ENCODE measurements around the gene BAHCC1. TPM values are rescaled to one million over a fixed set of nuclear protein-coding genes. Genes with fewer than 3 reads are reported as not detected.

The BAHCC1 gene
- total and polyA plus RNA-seq, 2 of the 8 experiments (the other 6 are each of a cell fraction or from before 2014, with no cell fraction given): 0.26 to 0.58 TPM

GRCh38 chr17:81449351-81449750 lies 54.1 kb downstream of the BAHCC1 start:
- H3K9me3 ChIP-seq (ENCODE audit: insufficient read depth in 2 of 2, low read depth in 1 of 2, low read length in 1 of 2): no peaks in the 10 kb centered on the region
- H3K79me1 ChIP-seq (ENCODE audit: low read depth, low read length): no peaks in the 10 kb centered on the region
- H3K4ac ChIP-seq (replicated peaks; ENCODE audit: insufficient read length, low read depth, low read length): no peak overlapping the region
- H3K14ac ChIP-seq (ENCODE audit: insufficient read length): no peak overlapping the region
- H2BK12ac ChIP-seq (ENCODE audit: low read depth, low read length): no peak overlapping the region
- H3K23ac ChIP-seq (ENCODE audit: insufficient read length): no peak overlapping the region
- no peak overlapping the region for H3K4me3 ChIP-seq (ENCODE audit: extremely low read depth in 1 of 4, insufficient read depth in 2 of 4, low read depth in 3 of 4, low read length in 4 of 4)
- H3K4me1 ChIP-seq (replicated peaks in 1 of 4; ENCODE audit: control insufficient read depth in 3 of 4, insufficient read depth in 4 of 4, low read length in 3 of 4): no peaks in the 10 kb centered on the region; a peak in 2 of 7 replicates
- no peak overlapping the region for H3K18ac ChIP-seq (ENCODE audit: extremely low read depth, low read length)
- H4K91ac ChIP-seq (replicated peaks; ENCODE audit: insufficient read length, low read length): no peak overlapping the region
- H2BK5ac ChIP-seq (ENCODE audit: low read depth, low read length): no peak overlapping the region
- no peak overlapping the region for H2BK15ac ChIP-seq (ENCODE audit: low read length)
- ChIA-PET CTCF (ENCODE audit: partially characterized antibody) (interaction anchor here (0.6 to 3.6 kb wide), 6 partner anchors 8 to 351 kb away, joined by 3 to 20 read pairs (median 5); no protein-coding TSS in a partner anchor), POLR2A (ENCODE audit: partially characterized antibody) (interaction anchor here (1.0 to 1.1 kb wide), 2 partner anchors 19 to 51 kb away, joined by 3 read pairs; no protein-coding TSS in a partner anchor)
- no peak overlapping the region for H2AK5ac ChIP-seq (ENCODE audit: low read depth, low read length)
- no peaks in the 10 kb centered on the region for H3K79me2 ChIP-seq (ENCODE audit: control insufficient read depth in 1 of 2, insufficient read depth in 2 of 2, low read length in 2 of 2)
- H2BK20ac ChIP-seq (ENCODE audit: low read length): no peak overlapping the region
- FAIRE-seq (no peak), DNase-seq (ENCODE audit: low read depth in 1 of 2, low spot score in 2 of 2) (no peak)
- no peak overlapping the region; the same call in 1 of the 2 replicates for H4K8ac ChIP-seq (ENCODE audit: extremely low read depth, insufficient read depth, low read length)
- no peak overlapping the region for H3K27ac ChIP-seq (ENCODE audit: low read depth, low read length)
- no peak overlapping the region for H2AFZ ChIP-seq (ENCODE audit: low read length)
- no peaks in the 10 kb centered on the region for H4K20me1 ChIP-seq (replicated peaks in 1 of 2; ENCODE audit: control insufficient read depth in 1 of 2, insufficient read depth in 2 of 2, low read length in 2 of 2)
- H3K9ac ChIP-seq (replicated peaks in 1 of 4; ENCODE audit: extremely low read depth in 1 of 4, low read depth in 3 of 4, low read length in 3 of 4): no peak overlapping the region
- no peaks in the 10 kb centered on the region for H3K27me3 ChIP-seq (replicated peaks in 1 of 4; ENCODE audit: control insufficient read depth in 3 of 4, extremely low read depth in 1 of 4, insufficient read depth in 3 of 4, low read length in 3 of 4)
- no peaks in the 10 kb centered on the region for H3K23me2 ChIP-seq (ENCODE audit: low read depth, low read length)
- no peak overlapping the region for H4K5ac ChIP-seq (ENCODE audit: insufficient read length, low read depth, low read length)
- H3K56ac ChIP-seq (replicated peaks; ENCODE audit: insufficient read length, low read depth, low read length): no peak overlapping the region
- H3K4me2 ChIP-seq (ENCODE audit: insufficient read depth in 1 of 2, low read depth in 2 of 2, low read length in 2 of 2): no peak overlapping the region
- H3K36me3 ChIP-seq (ENCODE audit: control insufficient read depth in 2 of 4, insufficient read depth in 4 of 4, low read length in 3 of 4): no peaks in the 10 kb centered on the region
- 81% methylated on average over 5 of the region's 8 CpGs; no CpG with 5 or more reads in 1 of the 2 experiments for WGBS, 2 experiments (ENCODE audit: extremely low coverage in 1 of 2, insufficient coverage in 1 of 2, insufficient read length in 1 of 2, insufficient replicate concordance in 2 of 2, low coverage in 1 of 2, low lambda C conversion rate in 2 of 2, missing lambda C conversion rate in 1 of 2)
- H2BK120ac ChIP-seq (replicated peaks; ENCODE audit: low read depth, low read length): no peak overlapping the region
- TF ChIP-seq ASH2L (IDR thresholded peaks at IDR 0.05; ENCODE audit: low read length): no peak
- no peak for TF ChIP-seq POLR2AphosphoS5 (IDR thresholded peaks at IDR 0.05; ENCODE audit: low read depth, low read length)
- TF ChIP-seq MAX (IDR thresholded peaks at IDR 0.05): no peak
- no peak for TF ChIP-seq TBP (IDR thresholded peaks at IDR 0.05; ENCODE audit: low read depth, low read length)
- TF ChIP-seq CEBPB (IDR thresholded peaks at IDR 0.05; ENCODE audit: low read depth, low read length): no peak
- TF ChIP-seq CHD2 (IDR thresholded peaks at IDR 0.05; ENCODE audit: low read length): no peak
- TF ChIP-seq GABPA (IDR thresholded peaks at IDR 0.05; ENCODE audit: borderline replicate concordance, insufficient read depth, low read length): no peak

Measured in H1 (cell line).